Ovary (tissue), 9 donors: Measurements from ENCODE around the gene AQP2. TPM values are rescaled to one million over a fixed set of nuclear protein-coding genes. Genes with fewer than 3 reads are reported as not detected.

Source experiments
- DNase-seq, 5 donors: peaks; one replicate each; pipeline ENCODE4 v3.0.0-alpha.2; 2019 to 2020
- H3K27ac ChIP-seq, 2 donors: fragments of 200-600 bp; one replicate each; pipeline versions ENCODE4 v1.5.1 to v1.8.0; 2019 to 2022
- H3K27me3 ChIP-seq: fragments of 200-600 bp; one replicate; pipeline ENCODE4 v1.8.0; 2022
- H3K36me3 ChIP-seq: fragments of 200-600 bp; sonication (generic); one replicate; pipeline ENCODE4 v1.5.1; 2019
- H3K4me1 ChIP-seq: one replicate; pipeline ENCODE4 v1.8.1; 2013; ENCODE audit warnings: mild to moderate bottlenecking, moderate library complexity; ENCODE audit not compliant: insufficient read depth
- H3K4me3 ChIP-seq: fragments of 200-600 bp; sonication (generic); one replicate; pipeline ENCODE4 v1.5.1; 2017
- H3K9me3 ChIP-seq, 2 donors: fragments of 200-600 bp in 1 of 2; sonication (generic) in 1 of 2; one replicate each; pipeline versions ENCODE4 v1.5.1 to v1.8.1; 2013 to 2019; ENCODE audit warnings: mild to moderate bottlenecking in 1 of 2, moderate library complexity in 1 of 2
- EP300 ChIP-seq: sonication (generic); formaldehyde crosslinking; IDR thresholded peaks from one replicate; pipeline ENCODE4 v1.6.1; 2017; ENCODE audit warnings: antibody characterized with exemption
- POLR2A ChIP-seq: fragments of 450-650 bp; IDR thresholded peaks from one replicate; pipeline ENCODE4 v1.6.1; 2017; ENCODE audit warnings: antibody characterized with exemption, mild to moderate bottlenecking, moderate library complexity
- WGBS, 3 donors: extraction: QIAGEN DNeasy Blood & Tissue Kit in 1 of 3; methylation state at CpG; one replicate each; pipeline versions ENCODE4 v1.1.5 to v1.1.7; 2013 to 2017; 5-methylcytosine and 5-hydroxymethylcytosine counted together
- intact Hi-C, 4 donors: fragments of 100-400 bp; cut with DNase I; formaldehyde crosslinking; loops; one replicate each; pipeline versions ENCODE4 v1.11.0 to v1.15.1; 2022 to 2023
- polyA plus RNA-seq, 2 donors: library from polyadenylated mRNA; stranded (reverse); fragments of 200-250 nt in 1 of 2; fragments of 350-450 nt in 1 of 2; fragmentation: Illumina TruSeq in 1 of 2; extraction: RNeasy Lipid Tissue Mini Kit (QIAGEN cat#74804) in 1 of 2; gene quantifications; one replicate each; pipeline ENCODE4 v1.2.3, GENCODE V29; 2013 to 2014
- total RNA-seq, 7 donors: library from RNA; depleted of rRNA in 2 of 7; stranded (reverse); fragments of >200 nt in 2 of 7; fragmentation: NEBNext Ultra II Directional in 3 of 7; extraction: Animal tissue kit (Norgen Biotek cat#: 25700) in 3 of 7; gene quantifications; one replicate each; pipeline versions ENCODE4 v1.1.0 to v1.2.4, GENCODE V29; 2016 to 2023
- TF ChIP-seq, protein P1 (sequence below), 3 donors: fragments of 450-650 bp in 2 of 3; fragments of 200-600 bp in 1 of 3; IDR thresholded peaks; one replicate each; pipeline versions ENCODE4 v1.5.1 to v1.8.0; 2016 to 2022; ENCODE audit warnings: antibody characterized with exemption in 3 of 3, mild to moderate bottlenecking in 1 of 3
- donor health status: DM: no; HTN: no; CAD: no; lungs with moderate emphysema.
- donor health status: DM: no; HTN: no; CAD: no.
- donor health status: Bipolar disorder and iron deficiency.
- donor health status: DM: yes; HTN: yes; CAD: no.
- donor health status: DM: no; HTN: no; CAD: no.
- donor health status: DM: yes; HTN: yes; CAD: no.

The AQP2 gene
- total and polyA plus RNA-seq, 9 donors, result 0.11 to 3.7 (median 2.1) TPM; not detected in 6

DNA sequence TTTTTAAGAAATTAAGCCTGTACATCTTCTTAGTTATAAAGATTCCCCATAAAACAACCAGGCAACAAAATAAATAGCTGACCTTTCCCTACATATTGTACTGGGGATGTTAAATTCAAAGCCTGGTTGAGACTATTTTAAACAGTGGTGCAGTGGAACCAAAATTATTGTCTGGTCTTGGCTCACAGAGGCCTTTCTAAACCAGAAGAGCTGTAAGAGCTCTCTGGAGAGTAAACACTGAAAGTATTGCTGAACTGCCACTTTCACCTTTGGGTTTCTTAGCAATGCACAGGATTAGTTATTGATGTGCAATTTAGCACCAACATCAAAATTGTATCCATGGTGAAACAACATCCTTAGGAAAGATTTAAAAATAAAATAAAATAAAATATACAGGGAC lies 54.2 kb downstream of the AQP2 start:
- H3K9me3 ChIP-seq, result no peaks in the 10 kb centered on the region
- no peak overlapping the region for H3K27ac ChIP-seq
- no peak for DNase-seq
- no peaks in the 10 kb centered on the region for H3K27me3 ChIP-seq
- H3K36me3 ChIP-seq, result no peaks in the 10 kb centered on the region
- H3K4me1 ChIP-seq, result no peaks in the 10 kb centered on the region
- intact Hi-C loops, result no loop called here
- TF ChIP-seq POLR2A (no peak), EP300 (no peak)
- TF ChIP-seq, protein P1, sequence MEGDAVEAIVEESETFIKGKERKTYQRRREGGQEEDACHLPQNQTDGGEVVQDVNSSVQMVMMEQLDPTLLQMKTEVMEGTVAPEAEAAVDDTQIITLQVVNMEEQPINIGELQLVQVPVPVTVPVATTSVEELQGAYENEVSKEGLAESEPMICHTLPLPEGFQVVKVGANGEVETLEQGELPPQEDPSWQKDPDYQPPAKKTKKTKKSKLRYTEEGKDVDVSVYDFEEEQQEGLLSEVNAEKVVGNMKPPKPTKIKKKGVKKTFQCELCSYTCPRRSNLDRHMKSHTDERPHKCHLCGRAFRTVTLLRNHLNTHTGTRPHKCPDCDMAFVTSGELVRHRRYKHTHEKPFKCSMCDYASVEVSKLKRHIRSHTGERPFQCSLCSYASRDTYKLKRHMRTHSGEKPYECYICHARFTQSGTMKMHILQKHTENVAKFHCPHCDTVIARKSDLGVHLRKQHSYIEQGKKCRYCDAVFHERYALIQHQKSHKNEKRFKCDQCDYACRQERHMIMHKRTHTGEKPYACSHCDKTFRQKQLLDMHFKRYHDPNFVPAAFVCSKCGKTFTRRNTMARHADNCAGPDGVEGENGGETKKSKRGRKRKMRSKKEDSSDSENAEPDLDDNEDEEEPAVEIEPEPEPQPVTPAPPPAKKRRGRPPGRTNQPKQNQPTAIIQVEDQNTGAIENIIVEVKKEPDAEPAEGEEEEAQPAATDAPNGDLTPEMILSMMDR (IDR thresholded peaks at IDR 0.05), result no peak
- no peak overlapping the region for H3K4me3 ChIP-seq

DNA sequence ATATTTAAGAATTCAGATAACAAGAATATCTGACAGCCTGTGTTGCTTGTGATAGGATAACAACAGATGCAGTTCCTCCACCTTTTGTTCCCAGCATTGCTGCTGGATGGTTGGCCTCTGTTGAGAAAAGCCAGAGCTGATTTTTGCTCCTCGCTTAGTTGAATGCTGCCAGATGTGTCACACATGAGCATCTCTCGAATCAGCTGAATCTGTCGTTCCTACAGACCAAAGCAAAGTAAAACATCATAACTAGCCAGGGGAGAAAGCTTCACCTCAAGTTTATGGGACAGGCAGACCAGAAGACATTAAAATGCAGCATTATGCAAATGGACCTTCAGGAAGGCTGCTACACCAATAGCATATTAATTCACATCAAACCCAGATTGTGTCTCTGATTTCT lies 54.6 kb downstream of the AQP2 start:
- no peak for DNase-seq
- intact Hi-C loops, result no loop called here

GRCh38 chr12:50006280-50006679 lies 55.7 kb downstream of the AQP2 start:
- H3K4me3 ChIP-seq, result no peak overlapping the region
- intact Hi-C loops, result no loop called here
- no peaks in the 10 kb centered on the region for H3K27me3 ChIP-seq
- no peaks in the 10 kb centered on the region for H3K4me1 ChIP-seq
- 95 to 96% (median 96%) methylated on average over 7 of the region's 7 CpGs for WGBS, 3 donors
- H3K9me3 ChIP-seq, result no peaks in the 10 kb centered on the region
- no peak for DNase-seq
- H3K27ac ChIP-seq, result no peak overlapping the region
- TF ChIP-seq POLR2A, result no peak
- TF ChIP-seq, protein P1 (IDR thresholded peaks at IDR 0.05), result no peak
- TF ChIP-seq EP300, result no peak
- no peaks in the 10 kb centered on the region for H3K36me3 ChIP-seq

More for the DNA sequence above, 54.6 kb downstream of the AQP2 start:
- H3K27me3 ChIP-seq, result no peaks in the 10 kb centered on the region
- H3K36me3 ChIP-seq, result no peaks in the 10 kb centered on the region
- 61 to 73% (median 63%) methylated on average over 3 of the region's 3 CpGs for WGBS, 3 donors
- H3K27ac ChIP-seq, result no peak overlapping the region
- no peaks in the 10 kb centered on the region for H3K9me3 ChIP-seq
- H3K4me1 ChIP-seq, result no peaks in the 10 kb centered on the region
- TF ChIP-seq, protein P1 (IDR thresholded peaks at IDR 0.05), result no peak
- TF ChIP-seq POLR2A, result no peak
- TF ChIP-seq EP300, result no peak
- H3K4me3 ChIP-seq, result no peak overlapping the region

DNA sequence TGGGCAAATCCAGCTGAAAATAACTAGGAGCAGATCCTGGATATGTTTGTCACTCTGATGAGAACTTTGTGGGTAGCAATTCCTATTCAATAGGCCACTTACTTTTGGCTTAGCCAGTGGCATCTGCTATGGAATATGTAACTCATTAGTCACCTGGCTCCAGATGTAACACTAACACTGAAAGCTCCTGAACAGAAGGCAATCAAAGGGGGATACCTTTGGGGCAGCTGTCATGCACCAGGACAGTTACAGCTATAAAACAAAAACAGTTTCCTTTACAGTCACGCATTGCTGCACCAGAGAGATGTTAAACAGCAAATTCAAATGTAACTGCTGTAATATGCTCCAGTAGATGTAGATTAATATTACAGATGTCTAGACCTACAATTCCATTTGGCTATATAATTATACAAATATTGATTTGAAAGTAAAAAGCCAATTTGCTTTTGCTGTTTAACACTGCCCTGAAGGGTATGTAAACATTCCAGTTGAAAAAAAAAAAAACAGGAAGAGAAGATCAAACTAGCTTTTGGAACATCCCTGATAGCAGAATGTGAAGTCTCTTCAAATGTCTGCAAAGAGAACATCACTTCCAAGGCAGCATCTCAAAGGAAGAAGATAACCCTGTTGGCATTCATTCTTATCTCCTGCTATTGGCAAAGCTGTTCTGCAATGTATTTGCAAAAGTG lies 56.4 kb downstream of the AQP2 start:
- Histone ChIP-seq H3K27me3 (no peaks in the 10 kb centered on the region), H3K4me1 (no peaks in the 10 kb centered on the region), H3K9me3 (no peaks in the 10 kb centered on the region), H3K4me3 (no peak overlapping the region), H3K36me3 (no peaks in the 10 kb centered on the region), H3K27ac (no peak overlapping the region)
- WGBS, 3 donors, result 87 to 92% (median 91%) methylated on average over 1 of the region's 1 CpG
- TF ChIP-seq, protein P1 (IDR thresholded peaks at IDR 0.05), result no peak
- TF ChIP-seq EP300, result no peak
- DNase-seq, result no peak
- intact Hi-C loops, result no loop called here

Other genes starting within 250 kb of the AQP2 start
- gene FMNL3, start 243.3 kb upstream of the AQP2 start, total RNA-seq, result 10 to 100 TPM; 15.7 to 58.1 (median 40.0) TPM
- 10 to 100 TPM; 21.4 to 26.3 TPM for gene FMNL3, start 243.3 kb upstream of the AQP2 start, polyA plus RNA-seq
- 100 to 1,000 TPM; 203 to 430 (median 335) TPM for gene TMBIM6, start 209.2 kb upstream of the AQP2 start, total RNA-seq
- 100 to 1,000 TPM; 254 to 677 TPM for gene TMBIM6, start 209.2 kb upstream of the AQP2 start, polyA plus RNA-seq
- 10 to 100 TPM; 12.0 to 27.3 (median 22.8) TPM for gene NCKAP5L, start 122.3 kb upstream of the AQP2 start, total RNA-seq
- 10 to 100 TPM in 1 of 2 donors, 1 to 10 TPM in 1; 2.5 to 13.8 TPM for gene NCKAP5L, start 122.3 kb upstream of the AQP2 start, polyA plus RNA-seq
- 1 to 10 TPM; 2.8 to 5.9 (median 4.7) TPM for gene BCDIN3D, start 107.6 kb upstream of the AQP2 start, total RNA-seq
- 1 to 10 TPM; 3.5 to 4.3 TPM for gene BCDIN3D, start 107.6 kb upstream of the AQP2 start, polyA plus RNA-seq
- gene FAIM2, start 46.8 kb upstream of the AQP2 start, total RNA-seq, result 10 to 100 TPM in 1 of 7 donors, 1 to 10 TPM in 4, under 1 TPM in 2; under 0.01 to 19.3 (median 2.4) TPM
- 1 to 10 TPM; 1.0 to 7.1 TPM for gene FAIM2, start 46.8 kb upstream of the AQP2 start, polyA plus RNA-seq
- gene AQP5, start 11.1 kb downstream of the AQP2 start, total RNA-seq, result under 1 TPM in 4 of 7 donors, not detected in 3; 0.47 to 0.92 (median 0.53) TPM
- gene AQP5, start 11.1 kb downstream of the AQP2 start, polyA plus RNA-seq, result under 1 TPM in 1 of 2 donors, not detected in 1; 0.12 TPM
- under 1 TPM in 2 of 7 donors, not detected in 5; under 0.01 to 0.08 TPM for gene AQP6, start 22.2 kb downstream of the AQP2 start, total RNA-seq
- under 1 TPM in 1 of 2 donors, not detected in 1; 0.04 TPM for gene AQP6, start 22.2 kb downstream of the AQP2 start, polyA plus RNA-seq
- 1 to 10 TPM; 2.1 to 4.8 (median 3.8) TPM for gene RACGAP1, start 74.8 kb downstream of the AQP2 start, total RNA-seq
- 10 to 100 TPM in 1 of 2 donors, 1 to 10 TPM in 1; 2.6 to 10.8 TPM for gene RACGAP1, start 74.8 kb downstream of the AQP2 start, polyA plus RNA-seq
- 1 to 10 TPM in 2 of 7 donors, under 1 TPM in 5; 0.12 to 4.1 (median 0.69) TPM for gene ASIC1, start 106.9 kb downstream of the AQP2 start, total RNA-seq
- 1 to 10 TPM in 1 of 2 donors, under 1 TPM in 1; 0.58 to 3.0 TPM for gene ASIC1, start 106.9 kb downstream of the AQP2 start, polyA plus RNA-seq
- 10 to 100 TPM; 33.5 to 57.7 (median 50.7) TPM for gene SMARCD1, start 134.6 kb downstream of the AQP2 start, total RNA-seq
- gene SMARCD1, start 134.6 kb downstream of the AQP2 start, polyA plus RNA-seq, result 10 to 100 TPM; 26.1 to 56.9 TPM
- gene GPD1, start 153.3 kb downstream of the AQP2 start, total RNA-seq, result 1 to 10 TPM in 1 of 7 donors, under 1 TPM in 6; 0.15 to 9.4 (median 0.46) TPM
- gene GPD1, start 153.3 kb downstream of the AQP2 start, polyA plus RNA-seq, result under 1 TPM; 0.10 to 0.85 TPM
- gene COX14, start 161.5 kb downstream of the AQP2 start, total RNA-seq, result 10 to 100 TPM; 37.5 to 72.6 (median 45.4) TPM
- 10 to 100 TPM; 46.4 to 85.4 TPM for gene COX14, start 161.5 kb downstream of the AQP2 start, polyA plus RNA-seq
- 10 to 100 TPM; 29.1 to 67.3 (median 44.9) TPM for gene CERS5, start 216.6 kb downstream of the AQP2 start, total RNA-seq
- 10 to 100 TPM; 47.9 to 76.9 TPM for gene CERS5, start 216.6 kb downstream of the AQP2 start, polyA plus RNA-seq